Erythroblast (primary cell): ENCODE measurements around the gene CORO1C.

Experiments
- GATA1 ChIP-seq: IDR thresholded peaks from 2 replicates; pipeline ENCODE4 v1.6.1; 2011; ENCODE audit warnings: low read depth, mild to moderate bottlenecking, control low read depth, low read length, moderate library complexity
- POLR2A ChIP-seq: IDR thresholded peaks from 2 replicates; pipeline ENCODE4 v1.6.1; 2011; ENCODE audit warnings: mild to moderate bottlenecking, low read length

DNA sequence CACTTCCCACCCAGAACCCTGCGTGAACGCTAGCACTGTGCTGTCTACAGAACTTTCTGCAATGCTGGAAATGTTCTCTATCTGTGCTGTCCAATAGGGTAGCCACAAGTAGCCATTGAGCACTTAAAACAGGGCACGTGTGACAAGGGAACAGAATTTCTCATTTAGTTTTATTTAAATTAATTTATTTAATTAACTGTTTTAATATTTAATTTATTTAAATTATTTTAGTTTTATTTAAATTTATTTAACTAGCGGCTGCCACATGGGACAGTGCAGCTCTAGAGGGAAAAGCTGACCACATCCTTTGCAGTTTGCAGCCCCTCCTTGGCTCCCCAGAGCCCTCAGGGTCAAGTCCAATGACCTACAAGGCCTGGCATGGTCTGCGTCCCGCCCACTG lies 35.0 kb upstream of the CORO1C start:
- TF ChIP-seq POLR2A (no peak), GATA1 (no peak)
